T47D (cell line): Measurements from ENCODE around the gene TPSD1.
"Not testable (repeated sequence)": the region's sequence is repeated elsewhere in the genome, so short reads cannot be mapped to it uniquely, and the experiment has no call there.

Source experiments
- DNase-seq, 2 experiments: peaks; one replicate each; pipeline versions ENCODE4 v3.0.0 to v3.0.0-alpha.2; 2011 to 2012; ENCODE audit warnings: low read depth in 1 of 2, low spot score in 1 of 2
- JUND ChIP-seq: IDR thresholded peaks from 2 replicates; pipeline ENCODE4 v1.6.1; 2012; ENCODE audit warnings: low read depth
- in situ Hi-C: cut with HindIII; loops from 2 replicates; pipeline ENCODE4 v1.10.0; 2016; ENCODE audit warnings: low sequenced_read_pairs, low pct_unique_long_range_greater_than_20kb

The TPSD1 gene

GRCh38 chr16:1224558-1224957, 31.3 kb upstream of the TPSD1 start:
- TF ChIP-seq JUND = no peak
- no peak for DNase-seq
- in situ Hi-C loops = no loop called here

GRCh38 chr16:1225051-1225451, 30.8 kb upstream of the TPSD1 start, which contains the start of gene TPSG1:
Gene TPSG1, minus strand, starts transcription at chr16:1225268. Its CDS starts 16 bp downstream, at chr16:1225252.
- in situ Hi-C loops = no loop called here
- DNase-seq = no peak
- no peak for TF ChIP-seq JUND

GRCh38 chr16:1225728-1226311, 30.0 kb upstream of the TPSD1 start:
- in situ Hi-C loops, DNase-seq: not testable (repeated sequence)

GRCh38 chr16:1226692-1227091, 29.2 kb upstream of the TPSD1 start:
- DNase-seq, in situ Hi-C loops: not testable (repeated sequence)

GRCh38 chr16:1228227-1228626, 27.6 kb upstream of the TPSD1 start:
- in situ Hi-C loops, DNase-seq: not testable (repeated sequence)

GRCh38 chr16:1229476-1229875, 26.4 kb upstream of the TPSD1 start:
- DNase-seq, in situ Hi-C loops: not testable (repeated sequence)

GRCh38 chr16:1230084-1230470, 25.8 kb upstream of the TPSD1 start, which contains the start of gene TPSB2:
Gene TPSB2, minus strand, starts transcription at chr16:1230184. Its CDS starts 233 bp downstream, at chr16:1229951.
- DNase-seq, in situ Hi-C loops: not testable (repeated sequence)

GRCh38 chr16:1230471-1231212, 25.2 kb upstream of the TPSD1 start:
- in situ Hi-C loops, DNase-seq: not testable (repeated sequence)

- in situ Hi-C loops, DNase-seq: not testable (repeated sequence)
These were observed 24.6 kb upstream of the TPSD1 start for GRCh38 chr16:1231301-1231700.

GRCh38 chr16:1232049-1232748, 23.7 kb upstream of the TPSD1 start:
- DNase-seq, in situ Hi-C loops: not testable (repeated sequence)

- in situ Hi-C loops = not testable (repeated sequence)
These were observed 19.2 kb upstream of the TPSD1 start for GRCh38 chr16:1236659-1237058.

GRCh38 chr16:1237990-1238389, 17.9 kb upstream of the TPSD1 start:
- in situ Hi-C loops = no loop called here
- TF ChIP-seq JUND = no peak
- DNase-seq = no peak

More at GRCh38 chr16:1236659-1237058, 19.2 kb upstream of the TPSD1 start:
- not testable (repeated sequence) for DNase-seq

- DNase-seq, in situ Hi-C loops: not testable (repeated sequence)
These were observed 17.0 kb upstream of the TPSD1 start for GRCh38 chr16:1238909-1239308.

- DNase-seq, in situ Hi-C loops: not testable (repeated sequence)
These were observed 16.3 kb upstream of the TPSD1 start for GRCh38 chr16:1239575-1239974.

GRCh38 chr16:1240436-1240835, 15.4 kb upstream of the TPSD1 start, which contains the start of gene TPSAB1:
Gene TPSAB1, plus strand, starts transcription at chr16:1240705. Its CDS starts 234 bp downstream, at chr16:1240939.
- in situ Hi-C loops = not testable (repeated sequence)

GRCh38 chr16:1241081-1241480, 14.8 kb upstream of the TPSD1 start:
- in situ Hi-C loops, DNase-seq: not testable (repeated sequence)

More at GRCh38 chr16:1240436-1240835, 15.4 kb upstream of the TPSD1 start, which contains the start of gene TPSAB1:
- DNase-seq = not testable (repeated sequence)

GRCh38 chr16:1243363-1243762, 12.5 kb upstream of the TPSD1 start:
- DNase-seq, in situ Hi-C loops: not testable (repeated sequence)
